CD14-positive monocyte (primary cell): Measurements from ENCODE around the gene MRPL27. TPM values are rescaled to one million over a fixed set of nuclear protein-coding genes. Genes with fewer than 3 reads are reported as not detected.
A peak's percentile ranks its signal among the peaks of the same experiment; 100 is the strongest.

Source experiments
- DNase-seq, 3 donors: peaks; one replicate each; pipeline ENCODE4 v3.0.0-alpha.2; 2011 to 2022
- H2AFZ ChIP-seq: 2 replicates; pipeline ENCODE4 v1.6.0; 2012; ENCODE audit warnings: mild to moderate bottlenecking, low read depth, low read length, inconsistent platforms; ENCODE audit not compliant: insufficient read depth, poor library complexity, severe bottlenecking
- H3K27ac ChIP-seq, 2 donors: 1 replicate in 1 of 2; 2 replicates in 1 of 2; pipeline ENCODE4 v1.5.1; 2012 to 2013; ENCODE audit warnings: low read length in 2 of 2, control low read depth in 1 of 2, inconsistent platforms in 1 of 2, low read depth in 1 of 2, mild to moderate bottlenecking in 1 of 2
- H3K27me3 ChIP-seq, 2 donors: one replicate each; pipeline versions ENCODE4 v1.6.0 to v1.6.1; 2011 to 2013; ENCODE audit warnings: low read length in 2 of 2; ENCODE audit not compliant: control insufficient read depth in 2 of 2, insufficient read depth in 2 of 2
- H3K36me3 ChIP-seq, 2 donors: replicated peaks in 1 of 2; 1 replicate in 1 of 2; 2 replicates in 1 of 2; pipeline versions ENCODE4 v1.5.1 to v1.6.1; 2012 to 2013; ENCODE audit warnings: low read length in 2 of 2, control low read depth in 1 of 2, inconsistent platforms in 1 of 2, mild to moderate bottlenecking in 1 of 2; ENCODE audit not compliant: insufficient read depth in 2 of 2, control insufficient read depth in 1 of 2
- H3K4me1 ChIP-seq, 2 donors: 1 replicate in 1 of 2; 2 replicates in 1 of 2; pipeline versions ENCODE4 v1.5.1 to v1.6.1; 2012 to 2013; ENCODE audit warnings: low read length in 2 of 2, control low read depth in 1 of 2, inconsistent platforms in 1 of 2, mild to moderate bottlenecking in 1 of 2, moderate library complexity in 1 of 2; ENCODE audit not compliant: insufficient read depth in 2 of 2, control insufficient read depth in 1 of 2
- H3K4me2 ChIP-seq: replicated peaks from 2 replicates; pipeline ENCODE3; 2012; ENCODE audit warnings: low read length, moderate library complexity, mild to moderate bottlenecking; ENCODE audit not compliant: poor library complexity, severe bottlenecking; ENCODE audit errors: extremely low read depth
- H3K4me3 ChIP-seq, 3 experiments: fragments of 200-600 bp in 1 of 3; sonication (generic) in 1 of 3; replicated peaks in 1 of 3; 1 replicate in 2 of 3; 2 replicates in 1 of 3; pipeline ENCODE4 v1.5.1; 2011 to 2013; ENCODE audit warnings: low read length in 3 of 3, mild to moderate bottlenecking in 3 of 3, control low read depth in 2 of 3, low read depth in 2 of 3, inconsistent platforms in 1 of 3, moderate library complexity in 1 of 3
- H3K79me2 ChIP-seq: 2 replicates; pipeline ENCODE4 v1.6.0; 2012; ENCODE audit warnings: mild to moderate bottlenecking, control low read depth, inconsistent platforms, low read length, moderate library complexity; ENCODE audit not compliant: insufficient read depth
- H3K9ac ChIP-seq: 2 replicates; pipeline ENCODE4 v1.6.0; 2017; ENCODE audit warnings: low read length, mild to moderate bottlenecking; ENCODE audit not compliant: insufficient read depth, poor library complexity, severe bottlenecking
- H3K9me3 ChIP-seq, 2 donors: replicated peaks in 1 of 2; 1 replicate in 1 of 2; 2 replicates in 1 of 2; pipeline versions ENCODE4 v1.5.1 to v1.6.1; 2012 to 2013; ENCODE audit warnings: low read length in 2 of 2, control low read depth in 1 of 2; ENCODE audit not compliant: control insufficient read depth in 1 of 2, insufficient read depth in 1 of 2
- H4K20me1 ChIP-seq: 2 replicates; pipeline ENCODE4 v1.6.0; 2012; ENCODE audit warnings: mild to moderate bottlenecking, low read length, control low read depth, moderate library complexity; ENCODE audit not compliant: insufficient read depth
- H3K27ac Mint-ChIP-seq, 7 donors: one replicate each; pipeline ENCODE4 v1.8.0; 2020; ENCODE audit warnings: mild to moderate bottlenecking in 7 of 7, mixed read lengths in 7 of 7, moderate library complexity in 6 of 7, inconsistent platforms in 2 of 7
- H3K27me3 Mint-ChIP-seq, 3 donors: one replicate each; pipeline ENCODE4 v1.8.0; 2021 to 2022; ENCODE audit warnings: low read depth in 3 of 3, mild to moderate bottlenecking in 3 of 3, mixed read lengths in 3 of 3, moderate library complexity in 3 of 3, inconsistent platforms in 1 of 3
- H3K36me3 Mint-ChIP-seq, 2 donors: one replicate each; pipeline ENCODE4 v1.8.0; 2020; ENCODE audit warnings: mixed read lengths in 2 of 2, inconsistent platforms in 1 of 2, mild to moderate bottlenecking in 1 of 2
- H3K4me1 Mint-ChIP-seq: one replicate; pipeline ENCODE4 v1.8.0; 2020; ENCODE audit warnings: mild to moderate bottlenecking, mixed read lengths
- H3K4me3 Mint-ChIP-seq, 2 donors: one replicate each; pipeline ENCODE4 v1.8.0; 2020; ENCODE audit warnings: mild to moderate bottlenecking in 2 of 2, mixed read lengths in 2 of 2, moderate library complexity in 1 of 2
- H3K9me3 Mint-ChIP-seq, 7 donors: one replicate each; pipeline ENCODE4 v1.8.0; 2020 to 2022; ENCODE audit warnings: mixed read lengths in 7 of 7, mild to moderate bottlenecking in 6 of 7, moderate library complexity in 6 of 7, inconsistent platforms in 2 of 7
- CTCF ChIP-seq: fragments of 200-600 bp; IDR thresholded peaks from one replicate; pipeline ENCODE4 v1.8.0; 2022; ENCODE audit warnings: antibody characterized with exemption, mild to moderate bottlenecking
- whole genome bisulfite sequencing: methylation state at CpG from one replicate; pipeline ENCODE4 v1.1.5; 2013; ENCODE audit warnings: missing lambda C conversion rate; ENCODE audit not compliant: insufficient coverage; 5-methylcytosine and 5-hydroxymethylcytosine counted together
- intact Hi-C, 2 donors: fragments of 100-400 bp; cut with micrococcal nuclease; formaldehyde crosslinking; loops; one replicate each; pipeline versions ENCODE4 v1.15.0 to v1.15.1; 2023
- polyA plus RNA-seq, 3 donors: library from polyadenylated mRNA; depleted of rRNA in 1 of 3; unstranded in 2 of 3; stranded (reverse) in 1 of 3; fragments of 300-500 nt in 2 of 3; fragments of >200 nt in 1 of 3; fragmentation: Illumina TruSeq in 2 of 3; gene quantifications; 1 replicate in 2 of 3; 2 replicates in 1 of 3; pipeline ENCODE4 v1.2.3, GENCODE V29; 2012 to 2021

The MRPL27 gene
- polyA plus RNA-seq, 3 donors: 33.2 to 82.3 (median 75.3) TPM

DNA sequence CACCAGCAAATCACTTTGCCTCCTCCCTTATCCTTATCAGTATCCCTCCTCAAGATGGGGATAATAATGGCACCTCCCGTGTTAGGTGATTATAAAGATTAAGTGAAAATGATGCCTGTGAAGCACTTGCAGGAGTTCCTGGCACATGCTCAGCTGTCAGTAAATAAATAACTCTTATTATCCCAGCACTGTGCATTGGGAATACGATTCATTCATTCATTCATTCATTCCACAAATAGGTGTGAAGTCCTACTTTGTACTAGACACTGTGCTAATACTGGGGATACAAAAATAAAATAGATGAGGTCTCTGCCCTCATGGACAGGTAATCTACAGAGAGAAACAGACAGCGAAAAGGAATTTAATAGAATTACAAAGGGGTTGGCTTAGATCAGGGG is 25.1 kb downstream of the MRPL27 start:
- H3K27me3 ChIP-seq: no peaks in the 10 kb centered on the region
- intact Hi-C loops: no loop called here
- H3K9ac ChIP-seq: no peak overlapping the region
- peaks cover 0 to 1% of the 10 kb centered on the region in 2 donors for H3K36me3 ChIP-seq
- peaks cover 2 to 6% (median 4%) of the 10 kb centered on the region in 3 donors for H3K27me3 Mint-ChIP-seq
- peaks cover 13% of the 10 kb centered on the region for H4K20me1 ChIP-seq
- H3K4me3 Mint-ChIP-seq: no peak overlapping the region
- peaks cover 26 to 27% of the 10 kb centered on the region in 2 donors for H3K4me1 ChIP-seq
- DNase-seq: no peak
- no peak overlapping the region for H2AFZ ChIP-seq
- peaks cover 7 to 9% of the 10 kb centered on the region in 2 donors for H3K36me3 Mint-ChIP-seq
- H3K79me2 ChIP-seq: peaks cover 14% of the 10 kb centered on the region
- no peaks in the 10 kb centered on the region for H3K9me3 ChIP-seq
- H3K4me1 Mint-ChIP-seq: peaks cover 30% of the 10 kb centered on the region
- H3K27ac ChIP-seq: no peak overlapping the region
- TF ChIP-seq CTCF: no peak
- H3K4me2 ChIP-seq: no peak overlapping the region
- H3K4me3 ChIP-seq: no peak overlapping the region
- no peaks in the 10 kb centered on the region for H3K9me3 Mint-ChIP-seq
- no peak overlapping the region for H3K27ac Mint-ChIP-seq
- WGBS: 100% methylated on average over 1 of the region's 3 CpGs

GRCh38 chr17:50347117-50347893 is 25.7 kb downstream of the MRPL27 start:
- Mint-ChIP-seq H3K4me3 (peak overlapping the region; percentile 93 to 95), H3K9me3 (no peaks in the 10 kb centered on the region), H3K36me3 (peaks cover 4 to 6% of the 10 kb centered on the region in 2 donors), H3K27me3 (peaks cover 2 to 6% (median 4%) of the 10 kb centered on the region in 3 donors), H3K4me1 (peaks cover 30% of the 10 kb centered on the region), H3K27ac (no peak overlapping the region)
- H4K20me1 ChIP-seq: peaks cover 11% of the 10 kb centered on the region
- H3K27me3 ChIP-seq: no peaks in the 10 kb centered on the region
- no peaks in the 10 kb centered on the region for H3K9me3 ChIP-seq
- H3K9ac ChIP-seq: peak overlapping the region; percentile 75
- TF ChIP-seq CTCF: no peak
- H3K4me1 ChIP-seq: peaks cover 26 to 27% of the 10 kb centered on the region in 2 donors
- peaks cover 14% of the 10 kb centered on the region for H3K79me2 ChIP-seq
- H2AFZ ChIP-seq: peak overlapping the region; percentile 87
- no peak overlapping the region for H3K27ac ChIP-seq
- WGBS: 72% methylated on average over 13 of the region's 17 CpGs
- peak overlapping the region; percentile 74 to 87 (median 75) for H3K4me3 ChIP-seq
- no peak for DNase-seq
- H3K4me2 ChIP-seq: peak overlapping the region; percentile 99
- intact Hi-C loops: no loop called here
- no peaks in the 10 kb centered on the region for H3K36me3 ChIP-seq
